Ishikawa (cell line): ENCODE results near the gene PRKCB.

Experiments used
- CREB1 ChIP-seq: IDR thresholded peaks from 2 replicates; pipeline ENCODE4 v1.6.1; 2012; ENCODE audit warnings: low read depth
- EP300 ChIP-seq: IDR thresholded peaks from 2 replicates; pipeline ENCODE4 v1.6.1; 2012; ENCODE audit warnings: borderline replicate concordance
- NFIC ChIP-seq: IDR thresholded peaks from 2 replicates; pipeline ENCODE4 v1.6.1; 2012
- RAD21 ChIP-seq: IDR thresholded peaks from 2 replicates; pipeline ENCODE4 v1.6.1; 2012; ENCODE audit warnings: low read depth
- TAF1 ChIP-seq: IDR thresholded peaks from 2 replicates; pipeline ENCODE4 v1.6.1; 2012; ENCODE audit warnings: low read depth, mild to moderate bottlenecking
- YY1 ChIP-seq: IDR thresholded peaks from 2 replicates; pipeline ENCODE4 v1.6.1; 2012; ENCODE audit warnings: low read depth
- TF ChIP-seq, protein P1 (sequence below): IDR thresholded peaks from 2 replicates; pipeline ENCODE4 v1.6.1; 2012
- TF ChIP-seq, protein P2 (sequence below): IDR thresholded peaks from 2 replicates; pipeline ENCODE4 v1.6.1; 2012; ENCODE audit warnings: low read depth, mild to moderate bottlenecking

DNA sequence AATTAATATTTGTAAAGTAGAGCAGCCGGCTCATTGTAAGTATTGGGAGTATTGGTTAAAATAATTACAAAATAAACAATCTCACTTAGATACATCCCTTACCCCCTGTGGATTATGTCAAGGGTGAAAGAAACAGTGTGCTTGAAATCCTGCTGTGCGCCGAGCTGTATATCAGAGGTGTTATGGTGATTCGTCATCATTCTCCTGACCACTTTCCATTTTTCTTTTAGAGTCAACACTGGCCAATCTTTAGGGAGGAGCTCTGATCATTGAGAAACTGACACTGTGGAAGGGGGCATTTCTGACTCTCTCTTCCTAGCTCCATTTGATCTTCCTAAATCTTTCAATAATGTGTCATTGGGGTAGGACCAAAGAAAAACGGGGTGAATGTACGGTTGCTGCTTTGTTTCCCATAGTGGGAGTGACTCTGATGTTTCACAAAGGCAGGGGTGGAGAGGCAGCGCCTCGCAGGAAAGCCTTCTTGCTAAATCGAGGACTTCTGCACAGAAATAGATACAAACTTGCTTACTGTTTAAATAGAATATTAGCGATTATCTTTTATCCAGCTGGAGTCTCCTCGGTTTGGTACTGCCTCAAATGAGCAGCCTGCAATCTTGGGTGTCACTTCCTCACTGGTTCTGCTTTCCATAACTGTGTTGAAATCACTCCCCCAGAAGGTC is 123.4 kb downstream of the PRKCB start:
- TF ChIP-seq, protein P1, sequence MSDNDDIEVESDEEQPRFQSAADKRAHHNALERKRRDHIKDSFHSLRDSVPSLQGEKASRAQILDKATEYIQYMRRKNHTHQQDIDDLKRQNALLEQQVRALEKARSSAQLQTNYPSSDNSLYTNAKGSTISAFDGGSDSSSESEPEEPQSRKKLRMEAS: no peak
- TF ChIP-seq YY1 (no peak), TAF1 (no peak), NFIC (no peak), EP300 (no peak), RAD21 (no peak), CREB1 (no peak)
- TF ChIP-seq, protein P2, sequence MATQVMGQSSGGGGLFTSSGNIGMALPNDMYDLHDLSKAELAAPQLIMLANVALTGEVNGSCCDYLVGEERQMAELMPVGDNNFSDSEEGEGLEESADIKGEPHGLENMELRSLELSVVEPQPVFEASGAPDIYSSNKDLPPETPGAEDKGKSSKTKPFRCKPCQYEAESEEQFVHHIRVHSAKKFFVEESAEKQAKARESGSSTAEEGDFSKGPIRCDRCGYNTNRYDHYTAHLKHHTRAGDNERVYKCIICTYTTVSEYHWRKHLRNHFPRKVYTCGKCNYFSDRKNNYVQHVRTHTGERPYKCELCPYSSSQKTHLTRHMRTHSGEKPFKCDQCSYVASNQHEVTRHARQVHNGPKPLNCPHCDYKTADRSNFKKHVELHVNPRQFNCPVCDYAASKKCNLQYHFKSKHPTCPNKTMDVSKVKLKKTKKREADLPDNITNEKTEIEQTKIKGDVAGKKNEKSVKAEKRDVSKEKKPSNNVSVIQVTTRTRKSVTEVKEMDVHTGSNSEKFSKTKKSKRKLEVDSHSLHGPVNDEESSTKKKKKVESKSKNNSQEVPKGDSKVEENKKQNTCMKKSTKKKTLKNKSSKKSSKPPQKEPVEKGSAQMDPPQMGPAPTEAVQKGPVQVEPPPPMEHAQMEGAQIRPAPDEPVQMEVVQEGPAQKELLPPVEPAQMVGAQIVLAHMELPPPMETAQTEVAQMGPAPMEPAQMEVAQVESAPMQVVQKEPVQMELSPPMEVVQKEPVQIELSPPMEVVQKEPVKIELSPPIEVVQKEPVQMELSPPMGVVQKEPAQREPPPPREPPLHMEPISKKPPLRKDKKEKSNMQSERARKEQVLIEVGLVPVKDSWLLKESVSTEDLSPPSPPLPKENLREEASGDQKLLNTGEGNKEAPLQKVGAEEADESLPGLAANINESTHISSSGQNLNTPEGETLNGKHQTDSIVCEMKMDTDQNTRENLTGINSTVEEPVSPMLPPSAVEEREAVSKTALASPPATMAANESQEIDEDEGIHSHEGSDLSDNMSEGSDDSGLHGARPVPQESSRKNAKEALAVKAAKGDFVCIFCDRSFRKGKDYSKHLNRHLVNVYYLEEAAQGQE: no peak
